ENCODE measurements around the gene SPEM1.

SPEM1 gene

GRCh38 chr17:7418472-7419152, 1.5 kb upstream of the SPEM1 start:
- no peak for DNase-seq (ENCODE audit: low read depth, low spot score)

- no peak for DNase-seq (ENCODE audit: low read depth, low spot score)
These were observed 1.1 kb downstream of the SPEM1 start for GRCh38 chr17:7421186-7421585.

- no peak for DNase-seq (ENCODE audit: low read depth, low spot score)
These were observed 3.6 kb downstream of the SPEM1 start for GRCh38 chr17:7423679-7424078.

GRCh38 chr17:7425316-7425715, 5.2 kb downstream of the SPEM1 start, which contains the start of gene SPEM2:
Gene SPEM2 (plus strand): TSS chr17:7425616. CDS start chr17:7425689, 73 bp downstream.
- no peak for DNase-seq (ENCODE audit: low read depth, low spot score)

GRCh38 chr17:7425756-7426155, 5.6 kb downstream of the SPEM1 start:
- no peak for DNase-seq (ENCODE audit: low read depth, low spot score)

GRCh38 chr17:7426203-7426863, 6.2 kb downstream of the SPEM1 start:
- DNase-seq (ENCODE audit: low read depth, low spot score) = no peak

GRCh38 chr17:7426896-7427489, 6.9 kb downstream of the SPEM1 start:
- DNase-seq (ENCODE audit: low read depth, low spot score) = no peak

GRCh38 chr17:7427549-7427948, 7.4 kb downstream of the SPEM1 start:
- DNase-seq (ENCODE audit: low read depth, low spot score) = no peak

GRCh38 chr17:7428557-7428956, 8.4 kb downstream of the SPEM1 start, which contains the start of gene SPEM3:
Gene SPEM3 (plus strand): TSS chr17:7428857. CDS start chr17:7428903, 46 bp downstream.
- DNase-seq (ENCODE audit: low read depth, low spot score) = no peak

GRCh38 chr17:7429722-7430121, 9.6 kb downstream of the SPEM1 start:
- no peak for DNase-seq (ENCODE audit: low read depth, low spot score)

- no peak for DNase-seq (ENCODE audit: low read depth, low spot score)
These were observed 11.1 kb downstream of the SPEM1 start for GRCh38 chr17:7431231-7431630.

- no peak for DNase-seq (ENCODE audit: low read depth, low spot score)
These were observed 12.2 kb downstream of the SPEM1 start for GRCh38 chr17:7432296-7432695.

GRCh38 chr17:7435676-7436555, 15.8 kb downstream of the SPEM1 start:
- DNase-seq (ENCODE audit: low read depth, low spot score) = no peak

GRCh38 chr17:7436556-7437368, 16.6 kb downstream of the SPEM1 start:
- DNase-seq (ENCODE audit: low read depth, low spot score) = no peak

GRCh38 chr17:7437369-7437863, 17.3 kb downstream of the SPEM1 start:
- DNase-seq (ENCODE audit: low read depth, low spot score) = no peak

- DNase-seq (ENCODE audit: low read depth, low spot score) = no peak
These were observed 18.0 kb downstream of the SPEM1 start for GRCh38 chr17:7437950-7438614.

GRCh38 chr17:7438656-7439460, 18.7 kb downstream of the SPEM1 start:
- no peak for DNase-seq (ENCODE audit: low read depth, low spot score)

- no peak for DNase-seq (ENCODE audit: low read depth, low spot score)
These were observed 19.5 kb downstream of the SPEM1 start, which contains the start of gene FGF11 for GRCh38 chr17:7439462-7440112. Gene FGF11 (plus strand): TSS chr17:7439512. CDS start chr17:7439621, 109 bp downstream.
